IgD-negative memory B cell (primary cell): Measurements from ENCODE around the gene KCNQ1. TPM values are rescaled to one million over a fixed set of nuclear protein-coding genes. Genes with fewer than 3 reads are reported as not detected.
A peak's percentile ranks its signal among the peaks of the same experiment; 100 is the strongest.

Experiments
- H3K27ac Mint-ChIP-seq, 3 donors: one replicate each; pipeline ENCODE4 v1.8.0; 2020 to 2022; ENCODE audit warnings: mild to moderate bottlenecking in 3 of 3, mixed read lengths in 3 of 3, moderate library complexity in 1 of 3
- H3K27me3 Mint-ChIP-seq: one replicate; pipeline ENCODE4 v1.8.0; 2021; ENCODE audit warnings: mixed read lengths
- H3K36me3 Mint-ChIP-seq: one replicate; pipeline ENCODE4 v1.8.0; 2020; ENCODE audit warnings: mild to moderate bottlenecking, mixed read lengths
- H3K4me1 Mint-ChIP-seq, 3 donors: one replicate each; pipeline ENCODE4 v1.8.0; 2020 to 2022; ENCODE audit warnings: mixed read lengths in 3 of 3, mild to moderate bottlenecking in 1 of 3
- H3K4me3 Mint-ChIP-seq, 4 donors: one replicate each; pipeline ENCODE4 v1.8.0; 2020 to 2022; ENCODE audit warnings: mild to moderate bottlenecking in 4 of 4, mixed read lengths in 4 of 4, moderate library complexity in 3 of 4
- H3K9me3 Mint-ChIP-seq, 3 donors: one replicate each; pipeline ENCODE4 v1.8.0; 2020 to 2021; ENCODE audit warnings: mixed read lengths in 3 of 3, mild to moderate bottlenecking in 1 of 3
- polyA plus RNA-seq: library from polyadenylated mRNA; unstranded; fragments of 300-500 nt; fragmentation: Illumina TruSeq; gene quantifications from one replicate; pipeline ENCODE4 v1.2.3, GENCODE V29; 2021

Gene KCNQ1
- polyA plus RNA-seq, 1 donor from 2014 or later = 20.5 TPM

DNA sequence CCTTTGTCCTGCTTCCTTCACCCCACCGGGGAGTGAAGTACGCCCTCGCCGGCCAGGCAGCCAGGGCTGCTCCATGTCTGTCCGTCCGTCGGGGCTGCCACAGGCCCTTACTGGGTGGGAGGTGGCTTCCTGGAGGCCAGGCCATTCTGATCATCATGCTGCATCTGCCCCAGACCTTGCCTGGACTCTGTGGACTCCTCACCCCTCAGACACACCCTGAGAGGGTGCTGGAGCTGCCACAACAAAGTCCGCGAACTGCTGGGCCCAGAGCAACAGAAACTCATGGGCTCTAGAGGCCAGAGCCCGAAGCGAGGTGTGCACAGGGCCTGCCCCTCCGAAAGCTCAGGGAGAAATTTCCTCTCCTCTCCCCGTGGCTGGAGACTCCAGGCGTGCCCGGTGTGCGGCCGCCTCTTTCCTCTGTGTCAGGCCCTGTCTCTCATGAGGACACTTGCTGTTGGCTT is 130.8 kb downstream of the KCNQ1 start:
- Mint-ChIP-seq H3K4me3 (no peak overlapping the region), H3K27me3 (no peaks in the 10 kb centered on the region), H3K4me1 (no peaks in the 10 kb centered on the region), H3K36me3 (no peaks in the 10 kb centered on the region), H3K9me3 (no peaks in the 10 kb centered on the region), H3K27ac (no peak overlapping the region)

DNA sequence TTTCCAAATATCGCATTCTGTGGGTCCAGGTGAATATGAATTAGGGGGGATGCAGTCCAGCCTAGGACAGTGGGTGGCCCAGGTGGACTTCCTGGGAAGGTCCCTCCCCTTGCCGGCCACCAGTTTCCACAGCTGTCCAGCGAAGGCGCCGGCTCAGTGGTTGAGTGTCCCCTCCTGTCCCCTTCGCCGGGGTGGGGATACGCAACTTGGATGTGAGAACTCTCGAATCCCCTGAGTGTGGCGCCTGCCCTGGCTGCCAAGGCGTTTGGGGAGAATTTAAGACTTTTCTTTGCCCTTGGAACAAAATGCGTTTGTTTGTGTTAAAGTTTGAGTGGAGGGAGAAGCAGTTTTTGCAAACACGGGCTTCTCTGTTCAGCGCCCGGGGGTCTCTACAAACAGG is 131.3 kb downstream of the KCNQ1 start:
- Mint-ChIP-seq H3K4me1 (no peaks in the 10 kb centered on the region), H3K27me3 (no peaks in the 10 kb centered on the region), H3K4me3 (no peak overlapping the region), H3K9me3 (no peaks in the 10 kb centered on the region), H3K36me3 (no peaks in the 10 kb centered on the region), H3K27ac (no peak overlapping the region)

DNA sequence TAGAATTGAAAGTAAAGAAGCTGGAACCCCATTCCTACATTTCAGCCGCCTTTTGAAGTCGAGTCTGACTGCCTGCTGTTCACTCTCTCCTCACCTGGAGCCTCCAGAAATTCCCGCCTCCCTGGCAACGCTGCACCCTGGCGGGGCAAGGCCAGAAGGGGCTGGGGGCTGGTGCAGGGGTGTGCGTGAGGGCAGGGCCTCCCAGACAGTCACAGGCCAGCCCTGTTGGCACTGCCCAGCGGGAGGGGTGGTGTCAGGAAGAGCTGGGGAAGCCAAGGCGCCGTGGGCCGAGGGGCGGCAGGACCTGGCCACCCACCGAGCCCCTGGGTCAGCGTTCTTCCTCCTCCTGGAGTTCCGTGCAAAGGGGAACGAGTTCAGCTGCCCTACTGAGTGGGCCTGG is 131.7 kb downstream of the KCNQ1 start:
- Mint-ChIP-seq H3K27ac (no peak overlapping the region), H3K9me3 (no peaks in the 10 kb centered on the region), H3K36me3 (no peaks in the 10 kb centered on the region), H3K27me3 (no peaks in the 10 kb centered on the region), H3K4me3 (no peak overlapping the region), H3K4me1 (no peaks in the 10 kb centered on the region)

DNA sequence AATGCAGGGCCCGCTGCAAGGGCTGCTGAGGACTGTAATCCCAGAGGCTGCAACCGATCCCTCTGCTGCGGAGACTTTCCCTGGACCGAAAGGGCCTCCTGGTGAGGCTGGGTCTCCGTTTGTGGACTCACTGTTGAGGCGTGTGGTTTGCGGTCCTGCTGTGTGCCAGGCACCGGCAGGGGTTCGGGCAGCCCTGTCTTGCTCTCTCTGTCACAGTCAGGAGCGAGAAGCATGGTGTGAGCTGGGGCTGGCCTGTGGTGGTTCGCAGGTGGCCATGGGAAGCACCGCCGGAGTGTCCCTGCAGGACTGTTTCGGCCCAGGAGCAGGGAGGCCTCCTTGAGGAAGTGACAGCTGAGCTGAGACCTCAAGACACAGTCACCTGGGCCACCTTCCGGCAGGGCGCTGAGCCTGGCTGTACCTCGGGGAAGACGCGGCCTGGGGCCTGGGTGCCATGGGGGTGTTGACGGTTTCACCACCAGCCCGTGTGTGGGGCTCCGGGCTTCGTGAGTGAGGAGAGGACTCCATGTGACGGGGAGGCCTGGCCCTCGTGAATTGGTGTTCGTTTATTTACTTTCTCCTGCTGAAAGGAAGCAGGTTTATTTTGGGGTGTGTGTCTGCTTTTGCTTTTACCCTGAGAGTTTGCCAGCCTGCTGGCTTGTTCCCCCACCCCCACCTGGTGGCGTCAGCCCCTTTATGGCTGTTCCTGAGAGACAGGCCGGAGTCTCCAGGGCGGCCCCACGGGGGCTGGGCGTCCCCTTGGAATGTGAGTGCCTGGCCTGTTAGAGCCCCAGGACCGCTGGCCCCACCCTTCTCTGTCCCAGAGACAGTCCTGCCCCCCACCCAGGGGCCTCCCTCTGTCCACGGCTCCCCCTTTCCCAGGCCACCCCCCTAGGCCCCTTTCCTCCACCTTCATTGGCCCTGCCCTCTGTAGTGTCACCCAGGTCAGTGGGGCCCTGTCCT is 132.5 kb downstream of the KCNQ1 start:
- H3K36me3 Mint-ChIP-seq = no peaks in the 10 kb centered on the region
- H3K27ac Mint-ChIP-seq = no peak overlapping the region
- H3K27me3 Mint-ChIP-seq = no peaks in the 10 kb centered on the region
- no peaks in the 10 kb centered on the region for H3K9me3 Mint-ChIP-seq
- no peak overlapping the region for H3K4me3 Mint-ChIP-seq
- H3K4me1 Mint-ChIP-seq = no peaks in the 10 kb centered on the region

DNA sequence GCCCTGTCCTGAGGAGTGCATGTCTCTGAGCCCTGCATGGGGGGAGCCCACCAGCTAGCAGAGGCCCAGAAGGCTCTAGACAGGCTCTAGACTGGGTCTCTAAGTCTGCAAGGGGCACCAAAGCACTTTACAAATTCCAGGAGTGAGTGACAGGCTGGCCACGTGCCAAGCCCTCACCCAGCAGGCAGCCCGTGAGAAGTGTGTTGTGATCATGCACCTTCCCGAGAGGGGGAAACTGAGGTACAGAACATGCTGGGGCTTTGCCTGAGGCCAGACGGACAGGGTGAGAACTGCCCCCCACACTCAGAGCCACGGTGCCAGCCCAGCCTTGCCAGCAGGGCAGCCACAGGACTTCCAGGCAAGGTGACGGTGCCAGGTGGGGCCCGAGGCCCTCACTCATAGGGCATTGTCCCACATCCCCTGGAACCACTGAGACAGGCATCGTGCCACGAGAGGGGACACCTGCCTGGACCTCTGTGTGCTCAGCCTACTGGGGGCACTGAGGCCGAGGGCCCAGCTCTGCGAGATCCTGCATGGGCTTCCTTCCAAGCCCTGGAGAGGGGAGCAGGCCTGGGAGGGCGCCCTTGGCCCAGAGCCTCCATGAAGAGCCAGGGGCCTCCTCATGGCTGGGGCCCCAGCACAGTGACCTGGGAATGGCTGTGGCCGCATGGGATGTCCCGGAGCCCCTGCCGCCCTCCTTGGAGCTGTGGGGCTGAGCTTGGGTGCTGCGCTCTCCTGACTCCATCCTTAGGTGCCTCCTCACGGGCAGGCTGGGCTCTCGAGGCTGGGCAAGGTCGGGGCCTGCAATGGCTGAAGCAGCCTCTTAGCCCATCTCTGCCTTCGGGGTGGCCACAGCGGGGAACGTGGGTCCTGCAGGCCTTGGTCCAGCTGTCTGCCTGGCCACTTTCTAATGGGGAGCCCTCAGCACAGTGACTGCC is 133.5 kb downstream of the KCNQ1 start:
- H3K36me3 Mint-ChIP-seq = no peaks in the 10 kb centered on the region
- no peaks in the 10 kb centered on the region for H3K27me3 Mint-ChIP-seq
- H3K4me1 Mint-ChIP-seq = no peaks in the 10 kb centered on the region
- H3K4me3 Mint-ChIP-seq = peak overlapping the region in 1 of 4 donors; percentile 27
- H3K9me3 Mint-ChIP-seq = no peaks in the 10 kb centered on the region
- H3K27ac Mint-ChIP-seq = no peak overlapping the region

DNA sequence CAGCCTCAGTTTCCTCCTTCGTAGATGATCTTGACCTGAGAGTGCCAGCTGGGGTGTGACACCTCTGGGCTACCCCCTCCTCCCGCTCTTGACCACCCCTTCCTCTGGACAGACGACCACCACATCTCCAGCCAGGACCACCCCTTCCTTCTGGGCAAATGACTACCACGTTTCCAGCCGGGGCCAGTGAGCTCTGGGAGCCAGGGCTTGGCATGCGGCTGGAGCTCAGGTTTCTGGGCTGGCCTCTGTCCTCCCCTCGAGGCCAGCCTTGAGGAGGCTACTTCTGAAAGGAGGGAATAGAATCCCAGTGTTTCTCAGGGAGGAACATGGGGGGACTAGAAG is 134.1 kb downstream of the KCNQ1 start:
- H3K27ac Mint-ChIP-seq = no peak overlapping the region
- H3K4me1 Mint-ChIP-seq = no peaks in the 10 kb centered on the region

DNA sequence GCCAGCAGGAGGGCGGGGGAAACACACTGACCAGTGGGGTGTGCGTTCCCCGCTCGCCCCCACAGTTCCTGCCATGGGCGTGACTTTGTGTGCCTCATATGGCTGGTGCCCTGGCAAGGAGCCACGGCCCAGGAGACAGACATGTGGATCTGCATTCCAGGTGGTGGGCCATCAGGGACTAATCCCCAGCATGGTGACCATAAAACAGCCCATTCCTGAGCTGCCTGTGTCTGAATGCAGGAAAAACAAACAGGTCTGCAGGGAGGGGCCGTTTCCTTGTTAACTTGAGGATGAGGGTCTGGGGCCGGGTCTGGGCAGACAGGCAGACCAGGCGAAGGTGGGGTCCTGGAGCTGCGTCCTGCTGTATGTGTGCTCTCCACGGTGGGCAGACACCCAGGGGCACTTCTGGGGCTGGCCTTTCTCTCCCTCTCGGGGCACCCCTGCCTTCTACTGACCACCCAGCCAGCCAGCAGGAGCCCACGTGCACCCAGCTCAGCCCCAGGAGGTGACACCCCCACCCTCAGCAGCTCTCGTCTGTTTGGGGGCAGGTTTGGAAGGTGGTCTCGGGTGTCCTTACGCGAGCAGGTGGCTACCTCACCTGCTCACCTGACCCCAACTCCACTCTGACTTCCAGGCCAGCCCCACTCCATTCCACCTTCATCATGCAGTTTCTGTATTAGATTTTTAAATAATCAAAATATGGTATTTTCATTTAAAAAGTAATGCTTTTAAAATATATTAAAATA is 134.7 kb downstream of the KCNQ1 start:
- no peaks in the 10 kb centered on the region for H3K4me1 Mint-ChIP-seq
- H3K27me3 Mint-ChIP-seq = no peaks in the 10 kb centered on the region
- no peaks in the 10 kb centered on the region for H3K9me3 Mint-ChIP-seq
- no peak overlapping the region for H3K27ac Mint-ChIP-seq
- no peak overlapping the region for H3K4me3 Mint-ChIP-seq
- H3K36me3 Mint-ChIP-seq = no peaks in the 10 kb centered on the region

More for the DNA sequence above, 134.1 kb downstream of the KCNQ1 start:
- no peaks in the 10 kb centered on the region for H3K36me3 Mint-ChIP-seq
- no peak overlapping the region for H3K4me3 Mint-ChIP-seq
- no peaks in the 10 kb centered on the region for H3K27me3 Mint-ChIP-seq
- H3K9me3 Mint-ChIP-seq = no peaks in the 10 kb centered on the region

DNA sequence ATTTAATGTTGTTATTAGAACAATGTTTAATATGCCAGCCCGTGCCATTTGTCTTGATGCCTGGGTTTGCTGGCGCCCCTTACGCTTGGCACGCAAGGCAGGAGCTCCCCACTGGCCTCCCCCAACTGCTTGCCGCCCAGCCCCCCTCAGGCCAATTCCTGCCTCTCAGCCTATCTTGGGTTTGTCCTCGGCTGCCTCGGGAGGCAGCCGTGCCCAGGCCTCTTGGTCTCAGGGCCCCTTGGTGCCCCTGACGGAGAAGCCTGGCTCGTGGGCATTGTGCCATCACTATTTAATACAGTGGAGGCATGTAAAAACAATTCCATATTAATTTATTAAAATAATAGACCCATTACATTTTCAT is 135.2 kb downstream of the KCNQ1 start:
- no peaks in the 10 kb centered on the region for H3K27me3 Mint-ChIP-seq

DNA sequence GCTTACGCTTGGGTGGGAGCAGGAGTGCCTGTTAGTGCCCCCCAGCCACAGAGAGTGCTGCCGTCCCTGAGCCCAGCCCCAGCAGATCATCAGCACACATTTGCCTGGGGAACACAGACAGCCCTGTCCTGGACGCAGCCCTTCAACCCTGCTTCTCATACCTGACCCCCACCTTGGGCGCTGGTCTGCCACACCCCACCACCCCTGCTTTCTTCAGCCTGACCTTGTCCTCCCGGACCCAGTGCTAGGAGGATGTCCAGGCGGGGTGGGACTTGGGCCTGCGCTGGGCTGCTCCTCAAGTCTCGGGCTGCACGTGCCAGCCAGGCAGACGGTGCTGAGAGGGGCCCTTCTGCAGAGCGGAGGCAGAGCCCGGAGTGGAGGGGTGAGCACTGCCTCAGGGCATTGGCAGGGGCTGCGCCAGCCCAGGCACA is 135.8 kb downstream of the KCNQ1 start:
- H3K4me3 Mint-ChIP-seq = no peak overlapping the region
- no peaks in the 10 kb centered on the region for H3K9me3 Mint-ChIP-seq
- no peak overlapping the region for H3K27ac Mint-ChIP-seq
- H3K36me3 Mint-ChIP-seq = no peaks in the 10 kb centered on the region
- H3K4me1 Mint-ChIP-seq = no peaks in the 10 kb centered on the region
- no peaks in the 10 kb centered on the region for H3K27me3 Mint-ChIP-seq

More for the DNA sequence above, 135.2 kb downstream of the KCNQ1 start:
- H3K36me3 Mint-ChIP-seq = no peaks in the 10 kb centered on the region
- H3K4me1 Mint-ChIP-seq = no peaks in the 10 kb centered on the region
- no peaks in the 10 kb centered on the region for H3K9me3 Mint-ChIP-seq
- no peak overlapping the region for H3K27ac Mint-ChIP-seq
- no peak overlapping the region for H3K4me3 Mint-ChIP-seq

DNA sequence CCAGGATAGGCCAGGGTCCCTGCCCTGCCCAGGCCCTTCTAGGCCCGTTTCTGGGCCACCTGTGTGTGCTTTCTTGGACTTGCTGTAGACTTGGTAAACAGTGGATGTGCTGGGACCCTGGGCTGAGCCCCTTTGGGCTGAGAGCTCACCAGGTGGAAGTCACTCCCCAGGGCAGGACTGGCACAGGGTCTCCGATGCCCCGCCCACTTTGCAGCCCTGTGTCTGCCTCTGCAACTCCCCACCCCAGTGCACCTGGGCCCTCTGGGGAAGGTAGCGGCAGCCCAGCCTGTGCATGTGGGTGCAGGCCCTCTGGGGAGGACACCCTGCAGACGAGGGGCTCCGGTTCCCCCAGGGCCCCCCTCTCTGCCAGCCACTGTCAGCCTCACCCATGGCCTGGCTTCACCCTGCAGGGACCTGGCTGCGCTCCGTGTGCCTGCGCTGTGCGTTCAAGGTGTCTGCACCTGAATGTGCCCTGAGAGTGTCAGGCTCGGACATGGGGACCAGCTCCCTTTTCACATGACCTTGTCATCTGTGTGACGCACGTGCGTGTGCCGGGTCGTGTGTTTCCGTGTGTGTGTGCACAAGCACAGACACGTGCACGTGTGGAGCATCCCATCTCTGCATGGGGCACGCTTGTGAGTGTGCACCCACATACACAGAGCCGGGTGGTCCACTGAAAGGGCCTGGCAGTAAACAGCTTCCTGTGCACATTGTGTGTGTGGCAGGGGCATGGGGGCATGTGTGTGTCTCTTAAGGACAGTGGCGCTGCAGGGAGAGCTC is 136.5 kb downstream of the KCNQ1 start:
- Mint-ChIP-seq H3K4me3 (no peak overlapping the region), H3K4me1 (no peaks in the 10 kb centered on the region), H3K9me3 (no peaks in the 10 kb centered on the region), H3K36me3 (no peaks in the 10 kb centered on the region), H3K27me3 (no peaks in the 10 kb centered on the region), H3K27ac (no peak overlapping the region)

DNA sequence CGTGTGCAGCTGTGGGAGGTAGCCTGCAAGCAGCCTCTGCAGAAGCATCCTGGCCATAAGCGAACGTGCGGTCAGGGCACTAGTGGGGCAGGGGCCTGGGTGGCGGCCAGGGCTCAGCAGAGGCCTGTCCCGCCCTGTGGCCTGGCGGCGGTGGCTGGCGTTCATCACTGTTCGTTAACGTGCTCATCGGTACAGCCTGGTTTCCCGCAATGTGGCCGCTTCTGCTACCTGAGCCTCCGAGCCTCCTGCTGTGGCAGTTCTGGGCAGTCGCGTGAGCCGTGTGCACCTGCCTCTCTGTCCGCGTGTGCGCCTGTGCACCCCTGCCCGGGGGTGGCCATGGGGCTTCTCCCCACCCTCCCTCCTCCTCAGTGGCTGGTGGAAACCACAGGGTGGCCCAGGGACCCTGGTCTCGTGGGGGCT is 137.1 kb downstream of the KCNQ1 start:
- Mint-ChIP-seq H3K27me3 (no peaks in the 10 kb centered on the region), H3K27ac (no peak overlapping the region), H3K36me3 (no peaks in the 10 kb centered on the region), H3K4me1 (no peaks in the 10 kb centered on the region), H3K9me3 (no peaks in the 10 kb centered on the region), H3K4me3 (no peak overlapping the region)

DNA sequence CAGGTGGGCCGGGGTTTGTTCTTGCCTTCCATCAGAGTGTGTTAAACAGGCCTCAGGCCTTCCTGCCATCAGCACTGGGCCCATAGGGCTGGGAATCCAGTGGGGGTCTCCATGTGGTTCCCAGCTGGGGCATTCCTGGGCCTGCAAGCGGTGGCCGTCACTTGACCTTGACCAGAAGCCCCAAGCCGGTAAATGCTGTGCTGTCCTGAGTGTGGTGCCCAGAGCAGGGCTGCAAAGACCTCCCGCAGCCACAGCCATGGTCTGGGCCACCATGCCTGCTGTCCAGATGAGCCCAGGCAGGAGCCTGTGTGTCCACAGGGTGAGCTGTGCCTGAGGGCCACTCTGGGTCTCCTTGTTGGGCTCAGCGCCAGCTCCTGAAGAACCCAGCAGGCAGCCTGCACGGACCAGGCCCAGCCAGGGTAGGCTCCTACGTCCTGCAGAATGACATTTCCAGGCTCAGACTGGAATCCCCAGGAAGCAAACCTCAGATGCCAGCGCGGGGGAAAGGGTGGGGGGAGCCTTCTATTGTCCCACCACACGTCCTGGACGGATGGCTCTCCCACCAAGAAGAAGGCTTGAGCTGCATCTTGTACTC is 137.6 kb downstream of the KCNQ1 start:
- no peak overlapping the region for H3K4me3 Mint-ChIP-seq
- H3K9me3 Mint-ChIP-seq = no peaks in the 10 kb centered on the region
- no peaks in the 10 kb centered on the region for H3K27me3 Mint-ChIP-seq
- no peak overlapping the region for H3K27ac Mint-ChIP-seq
- H3K4me1 Mint-ChIP-seq = no peaks in the 10 kb centered on the region
- H3K36me3 Mint-ChIP-seq = no peaks in the 10 kb centered on the region

DNA sequence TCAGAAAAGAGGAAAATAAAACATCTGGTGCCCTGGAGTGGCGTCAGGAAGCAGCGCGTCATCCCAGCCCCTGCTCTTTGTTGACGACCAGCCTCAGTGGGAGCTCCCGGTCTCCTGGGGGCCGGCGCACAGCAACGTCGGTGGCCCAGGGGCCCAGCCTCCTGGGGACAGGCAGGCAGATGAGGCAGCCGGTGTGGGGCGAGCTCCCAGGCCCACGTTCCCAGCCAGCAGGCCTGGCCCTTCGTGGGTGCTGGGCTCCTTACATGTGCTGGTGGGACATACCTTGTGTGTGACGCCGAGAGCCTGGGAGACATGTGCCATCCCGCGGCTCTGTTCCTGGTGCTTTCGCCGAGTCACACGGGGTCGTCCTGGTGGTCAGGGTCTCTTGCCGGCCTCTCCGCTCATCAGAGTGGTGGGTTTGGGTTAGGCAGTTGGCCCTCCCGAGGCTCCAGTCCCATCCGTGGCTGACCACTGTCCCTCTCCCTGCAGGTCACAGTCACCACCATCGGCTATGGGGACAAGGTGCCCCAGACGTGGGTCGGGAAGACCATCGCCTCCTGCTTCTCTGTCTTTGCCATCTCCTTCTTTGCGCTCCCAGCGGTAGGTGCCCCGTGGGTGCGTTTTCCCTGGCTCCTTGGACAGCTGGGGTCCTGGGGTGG is 138.3 kb downstream of the KCNQ1 start:
- Mint-ChIP-seq H3K4me1 (no peaks in the 10 kb centered on the region), H3K9me3 (no peaks in the 10 kb centered on the region), H3K27ac (no peak overlapping the region), H3K4me3 (no peak overlapping the region), H3K27me3 (no peaks in the 10 kb centered on the region), H3K36me3 (no peaks in the 10 kb centered on the region)

DNA sequence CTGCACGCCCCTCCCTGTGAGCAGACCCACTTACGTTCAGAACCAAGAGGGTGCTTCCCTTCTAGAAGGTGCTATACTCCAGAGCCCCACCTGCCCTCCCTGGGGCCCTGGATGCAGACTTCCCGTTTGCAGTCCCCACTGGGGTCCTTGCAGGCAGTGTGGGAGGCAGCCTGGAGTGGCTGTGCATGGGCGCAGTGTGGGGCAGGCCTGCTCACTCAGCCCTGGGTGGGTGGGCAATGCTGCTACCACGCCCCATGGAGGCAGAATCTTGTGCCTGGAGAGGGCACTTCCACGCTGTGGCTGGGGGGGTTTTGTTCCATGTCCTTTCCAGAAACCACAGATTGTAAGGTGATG is 138.8 kb downstream of the KCNQ1 start:
- H3K36me3 Mint-ChIP-seq = no peaks in the 10 kb centered on the region
- H3K9me3 Mint-ChIP-seq = no peaks in the 10 kb centered on the region
- no peak overlapping the region for H3K27ac Mint-ChIP-seq
- no peak overlapping the region for H3K4me3 Mint-ChIP-seq
- no peaks in the 10 kb centered on the region for H3K4me1 Mint-ChIP-seq
- no peaks in the 10 kb centered on the region for H3K27me3 Mint-ChIP-seq
